ENCODE data around the gene PLCB1.

GRCh38 chr20:8196096-8196495 lies 64.0 kb downstream of the PLCB1 start:
- TF ChIP-seq CTCF (conservative IDR thresholded peaks at IDR 0.05) (no peak), ZFX (IDR thresholded peaks at IDR 0.05) (no peak)
